K562 (cell line): ENCODE measurements around the gene FLCN. TPM values are rescaled to one million over a fixed set of nuclear protein-coding genes. Genes with fewer than 3 reads are reported as not detected.

Experiments used
- ATAC-seq: fragments of 200-7000 bp; cut with Tn5 transposase; 3 replicates; pipeline ENCODE4 v1.9.1; 2020; ENCODE audit warnings: moderate library complexity
- BruUV-seq: library from RNA; stranded (reverse); fragments of 400-500 nt; replicated peaks from 2 replicates; lab custom pipeline; 2021; lab: Mats Ljungman, UMichigan
- CTCF ChIA-PET: fragments of 300-600 bp; formaldehyde crosslinking; extraction: SDS; loops from one replicate; lab custom pipeline; 2021; ENCODE audit warnings: low intra/inter-chr PET ratio; lab: Yijun Ruan, JAX
- POLR2A ChIA-PET: fragments of 300-600, 350-650 bp; sonication (Branson Sonifier 250); formaldehyde crosslinking; extraction: SDS; loops from one replicate; lab custom pipeline; 2021; ENCODE audit warnings: antibody characterized with exemption, inconsistent platforms; lab: Yijun Ruan, JAX
- DNase-seq, 4 experiments: peaks; one replicate each; pipeline versions ENCODE4 v3.0.0 to v3.0.0-alpha.2; 2011 to 2018; ENCODE audit warnings: low spot score in 3 of 4, mixed read lengths in 3 of 4; ENCODE audit errors: extremely low read depth in 1 of 4
- FAIRE-seq: peaks from 2 replicates; lab custom pipeline; 2011; peaks lifted over from hg19 to GRCh38; lab: Jason Lieb, UNC
- H2AFZ ChIP-seq: 2 replicates; pipeline ENCODE4 v1.6.0; 2011; ENCODE audit warnings: low read depth, low read length, control low read depth, inconsistent platforms
- H3K27ac ChIP-seq: fragments of 200-600 bp; 3 replicates; pipeline ENCODE4 v1.8.0; 2011; ENCODE audit warnings: low read depth, mild to moderate bottlenecking, control low read depth, inconsistent platforms, low read length, moderate library complexity, mixed read lengths; ENCODE audit errors: extremely low read depth
- H3K27me3 ChIP-seq, 2 experiments: fragments of 300-600 bp in 1 of 2; 2 replicates in 1 of 2; 3 replicates in 1 of 2; pipeline versions ENCODE4 v1.6.0 to v1.8.0; 2011; ENCODE audit warnings: inconsistent platforms in 2 of 2, low read length in 2 of 2, mild to moderate bottlenecking in 1 of 2, mixed read lengths in 1 of 2, moderate library complexity in 1 of 2; ENCODE audit not compliant: control insufficient read depth in 2 of 2, insufficient read depth in 2 of 2
- H3K36me3 ChIP-seq: fragments of 300-600 bp; 3 replicates; pipeline ENCODE4 v1.8.0; 2011; ENCODE audit warnings: mild to moderate bottlenecking, low read length, inconsistent platforms; ENCODE audit not compliant: control insufficient read depth, insufficient read depth
- H3K4me1 ChIP-seq, 2 experiments: fragments of 200-600 bp in 1 of 2; replicated peaks in 1 of 2; 2 replicates in 1 of 2; 3 replicates in 1 of 2; pipeline versions ENCODE4 v1.5.1 to v1.8.0; 2011; ENCODE audit warnings: inconsistent platforms in 2 of 2, low read length in 2 of 2, mild to moderate bottlenecking in 1 of 2, mixed read lengths in 1 of 2, moderate library complexity in 1 of 2; ENCODE audit not compliant: control insufficient read depth in 2 of 2, insufficient read depth in 2 of 2
- H3K4me2 ChIP-seq: 2 replicates; pipeline ENCODE4 v1.6.1; 2011; ENCODE audit warnings: low read length, control low read depth, inconsistent platforms, mixed read lengths; ENCODE audit not compliant: insufficient read depth
- H3K4me3 ChIP-seq: fragments of 200-600 bp; sonication (generic), shearing (Covaris generic); 2 replicates; pipeline ENCODE4 v1.5.1; 2016; ENCODE audit warnings: control low read depth, inconsistent platforms
- H3K79me2 ChIP-seq: fragments of 200-600 bp; 3 replicates; pipeline ENCODE4 v1.8.0; 2011; ENCODE audit warnings: low read length, inconsistent platforms; ENCODE audit not compliant: control insufficient read depth, insufficient read depth
- H3K9ac ChIP-seq, 2 experiments: 2 replicates each; pipeline versions ENCODE4 v1.6.0 to v1.6.1; 2011; ENCODE audit warnings: low read depth in 2 of 2, low read length in 2 of 2, control low read depth in 1 of 2, inconsistent platforms in 1 of 2, mild to moderate bottlenecking in 1 of 2, mixed read lengths in 1 of 2; ENCODE audit not compliant: insufficient read depth in 1 of 2
- H3K9me1 ChIP-seq: one replicate; pipeline ENCODE4 v1.6.0; 2011; ENCODE audit warnings: inconsistent platforms, mild to moderate bottlenecking, low read length, moderate library complexity; ENCODE audit not compliant: control insufficient read depth, insufficient read depth
- H3K9me3 ChIP-seq: replicated peaks from 2 replicates; pipeline ENCODE4 v1.5.1; 2011; ENCODE audit warnings: low read depth, low read length, inconsistent platforms; ENCODE audit not compliant: control insufficient read depth, insufficient read depth
- H4K20me1 ChIP-seq: replicated peaks from 2 replicates; pipeline ENCODE4 v1.6.1; 2011; ENCODE audit warnings: low read length, inconsistent platforms, mixed read lengths; ENCODE audit not compliant: control insufficient read depth, insufficient read depth
- DIDO1 ChIP-seq: fragments of 450-650 bp; IDR thresholded peaks from 2 replicates; pipeline ENCODE4 v1.6.1; 2016; ENCODE audit warnings: low read depth, missing biosample characterization, missing genetic modification characterization
- JUND ChIP-seq, 2 experiments: IDR thresholded peaks; 2 replicates in 1 of 2; 3 replicates in 1 of 2; pipeline ENCODE4 v1.6.1; 2011; ENCODE audit warnings: borderline replicate concordance in 2 of 2, low read depth in 2 of 2, low read length in 2 of 2, improper control_type of control experiment in 1 of 2, missing biosample characterization in 1 of 2, missing genetic modification characterization in 1 of 2, missing genetic modification reagents in 1 of 2
- MNT ChIP-seq, 2 experiments: fragments of 450-650 bp; conservative IDR thresholded peaks; 2 replicates each; pipeline ENCODE4 v1.6.1; 2017; ENCODE audit warnings: mild to moderate bottlenecking in 2 of 2, moderate library complexity in 2 of 2
- PHB2 ChIP-seq: fragments of 450-650 bp; IDR thresholded peaks from 2 replicates; pipeline ENCODE4 v1.6.1; 2017; ENCODE audit warnings: low read depth
- RAD51 ChIP-seq: fragments of 450-650 bp; IDR thresholded peaks from 2 replicates; pipeline ENCODE4 v1.7.1; 2016; ENCODE audit warnings: low read depth, mild to moderate bottlenecking, borderline replicate concordance
- TAL1 ChIP-seq: fragments of 450-650 bp; IDR thresholded peaks from 2 replicates; pipeline ENCODE4 v1.6.1; 2016; ENCODE audit warnings: mild to moderate bottlenecking
- TEAD4 ChIP-seq, 2 experiments: sonication (generic) in 1 of 2; formaldehyde crosslinking in 1 of 2; IDR thresholded peaks; 2 replicates each; pipeline versions ENCODE4 v1.6.1 to v1.8.0; 2012 to 2022; ENCODE audit warnings: borderline replicate concordance in 1 of 2, inconsistent platforms in 1 of 2, low read length in 1 of 2, mild to moderate bottlenecking in 1 of 2, missing genetic modification reagents in 1 of 2
- THRB ChIP-seq: fragments of 450-650 bp; formaldehyde crosslinking; conservative IDR thresholded peaks from 2 replicates; pipeline ENCODE4 v1.4.0; 2022; ENCODE audit warnings: mild to moderate bottlenecking, missing genetic modification characterization
- UBTF ChIP-seq, 2 experiments: IDR thresholded peaks; 2 replicates each; pipeline ENCODE4 v1.6.1; 2012; ENCODE audit warnings: improper control_type of control experiment in 2 of 2, low read depth in 2 of 2, low read length in 2 of 2, borderline replicate concordance in 1 of 2
- YY1 ChIP-seq, 3 experiments: IDR thresholded peaks; 2 replicates each; pipeline ENCODE4 v1.6.1; 2011; ENCODE audit warnings: low read length in 2 of 3, mild to moderate bottlenecking in 2 of 3, moderate library complexity in 2 of 3, borderline replicate concordance in 1 of 3, control low read depth in 1 of 3, low read depth in 1 of 3; ENCODE audit not compliant: insufficient read depth in 3 of 3, insufficient replicate concordance in 2 of 3, control insufficient read depth in 1 of 3, insufficient read length in 1 of 3; ENCODE audit errors: extremely low read depth in 1 of 3
- ZNF644 ChIP-seq: fragments of 200-800 bp; sonication (Bioruptor generic); IDR thresholded peaks from 2 replicates; pipeline ENCODE4 v1.6.1; 2016; ENCODE audit warnings: low read depth, missing genetic modification characterization, missing compliant biosample characterization
- ZZZ3 ChIP-seq: fragments of 450-650 bp; IDR thresholded peaks from 2 replicates; pipeline ENCODE4 v1.6.1; 2016; ENCODE audit warnings: antibody characterized with exemption, mild to moderate bottlenecking, moderate library complexity
- WGBS: fragments of 100-300 bp; shearing (Covaris generic); methylation state at CpG from one replicate; pipeline ENCODE4 v1.1.6; 2016; ENCODE audit warnings: low coverage, mixed read lengths; ENCODE audit not compliant: insufficient coverage; ENCODE audit errors: missing lambda C conversion rate; 5-methylcytosine and 5-hydroxymethylcytosine counted together
- in situ Hi-C: fragments of 300-500 bp; cut with MboI; formaldehyde crosslinking; loops from 4 replicates; pipeline ENCODE4 v1.15.0; 2018; ENCODE audit warnings: inconsistent platforms, mixed read lengths
- intact Hi-C: fragments of 100-400 bp; cut with micrococcal nuclease; formaldehyde crosslinking; loops from 2 replicates; pipeline ENCODE4 v1.14.2; 2022
- polyA plus RNA-seq, 8 experiments: library from polyadenylated mRNA; depleted of rRNA in 4 of 8; stranded (reverse) in 5 of 8; unstranded in 3 of 8; fragments of >200 nt; fragmentation: Nextera tagmentation in 2 of 8; fragmentation: Illumina TruSeq in 1 of 8; extraction: Ambion mirVana in 2 of 8; extraction: Trizol in 1 of 8; gene quantifications; 2 replicates each; pipeline versions ENCODE4 v1.2.1 to v1.2.3, GENCODE V29; 2011 to 2014; ENCODE audit warnings: inconsistent platforms in 1 of 8, missing spikeins in 1 of 8
- total RNA-seq, 7 experiments: library from RNA; depleted of rRNA in 6 of 7; stranded (reverse); fragments of >200 nt in 6 of 7; fragmentation: Illumina TruSeq in 2 of 7; extraction: Trizol in 2 of 7; gene quantifications; 2 replicates each; pipeline versions ENCODE4 v1.2.1 to v1.2.3, GENCODE V29; 2011 to 2021; ENCODE audit warnings: low replicate concordance in 1 of 7

FLCN gene
- total and polyA plus RNA-seq, 9 of the 15 experiments (the other 6 are each of a cell fraction or from before 2014, with no cell fraction given) = 1.6 to 33.5 (median 10.9) TPM

GRCh38 chr17:17253406-17253805, 16.4 kb upstream of the FLCN start (continued):
- no peak for TF ChIP-seq UBTF (IDR thresholded peaks at IDR 0.05; ENCODE audit: borderline replicate concordance in 1 of 2, low read depth in 2 of 2, low read length in 2 of 2)

GRCh38 chr17:17252149-17252661, 15.2 kb upstream of the FLCN start:
- ChIA-PET CTCF (no interaction called here), POLR2A (interaction anchor here (0.8 to 1.2 kb wide), 3 partner anchors 8 to 20 kb away, joined by 3 to 6 read pairs (median 4); no protein-coding TSS in a partner anchor)
- Histone ChIP-seq H3K27ac (no peak overlapping the region), H3K4me1 (peaks cover 0 to 11% of the 10 kb centered on the region in 2 experiments; a peak in 3 of 5 replicates), H3K4me2 (no peak overlapping the region), H3K9me1 (no peaks in the 10 kb centered on the region), H4K20me1 (no peaks in the 10 kb centered on the region), H3K9me3 (no peaks in the 10 kb centered on the region), H3K36me3 (peaks cover 78% of the 10 kb centered on the region), H3K9ac (peak overlapping the region in 1 of 2 experiments; percentile 19; a peak in 1 of 4 replicates), H2AFZ (no peak overlapping the region), H3K4me3 (no peak overlapping the region), H3K27me3 (no peaks in the 10 kb centered on the region), H3K79me2 (no peaks in the 10 kb centered on the region; the same call in 2 of the 3 replicates)
- FAIRE-seq (peak; percentile 76), DNase-seq (no peak), ATAC-seq (no peak)
- WGBS = 48% methylated on average over 7 of the region's 9 CpGs
- intact Hi-C loops = no loop called here
- in situ Hi-C loops = no loop called here
- BruUV-seq = no TSS peak
- TF ChIP-seq PHB2 = no peak
- TF ChIP-seq YY1 (IDR thresholded peaks at IDR 0.05; ENCODE audit: borderline replicate concordance in 1 of 3, control insufficient read depth in 1 of 3, extremely low read depth in 1 of 3, insufficient read depth in 3 of 3, insufficient read length in 1 of 3, insufficient replicate concordance in 2 of 3, low read depth in 1 of 3, low read length in 2 of 3) = no peak
- peak; percentile 28; the same call in 1 of the 2 replicates for TF ChIP-seq TAL1
- TF ChIP-seq THRB (CRISPR knock-in tag) = no peak
- TF ChIP-seq ZNF644 (tag) = no peak
- peak; percentile 41 for TF ChIP-seq TEAD4 (IDR thresholded peaks at IDR 0.05; ENCODE audit: low read length)
- no peak for TF ChIP-seq TEAD4 (CRISPR knock-in tag; IDR thresholded peaks at IDR 0.05; ENCODE audit: borderline replicate concordance)
- no peak for TF ChIP-seq ZZZ3
- TF ChIP-seq JUND (IDR thresholded peaks at IDR 0.05; ENCODE audit: borderline replicate concordance, low read depth, low read length) = no peak
- TF ChIP-seq JUND (tag; IDR thresholded peaks at IDR 0.05; ENCODE audit: borderline replicate concordance, low read depth, low read length) = no peak
- TF ChIP-seq RAD51 = no peak
- no peak for TF ChIP-seq MNT (conservative IDR thresholded peaks at IDR 0.05)
- TF ChIP-seq DIDO1 (tag) = no peak
